ENCODE data around the gene SSBP3. TPM values are rescaled to one million over a fixed set of nuclear protein-coding genes. Genes with fewer than 3 reads are reported as not detected.
A peak's percentile ranks its signal among the peaks of the same experiment; 100 is the strongest.

SSBP3 gene
- total and polyA plus RNA-seq, 9 of the 15 experiments (the other 6 are each of a cell fraction or from before 2014, with no cell fraction given), result 8.7 to 108 (median 33.8) TPM

DNA sequence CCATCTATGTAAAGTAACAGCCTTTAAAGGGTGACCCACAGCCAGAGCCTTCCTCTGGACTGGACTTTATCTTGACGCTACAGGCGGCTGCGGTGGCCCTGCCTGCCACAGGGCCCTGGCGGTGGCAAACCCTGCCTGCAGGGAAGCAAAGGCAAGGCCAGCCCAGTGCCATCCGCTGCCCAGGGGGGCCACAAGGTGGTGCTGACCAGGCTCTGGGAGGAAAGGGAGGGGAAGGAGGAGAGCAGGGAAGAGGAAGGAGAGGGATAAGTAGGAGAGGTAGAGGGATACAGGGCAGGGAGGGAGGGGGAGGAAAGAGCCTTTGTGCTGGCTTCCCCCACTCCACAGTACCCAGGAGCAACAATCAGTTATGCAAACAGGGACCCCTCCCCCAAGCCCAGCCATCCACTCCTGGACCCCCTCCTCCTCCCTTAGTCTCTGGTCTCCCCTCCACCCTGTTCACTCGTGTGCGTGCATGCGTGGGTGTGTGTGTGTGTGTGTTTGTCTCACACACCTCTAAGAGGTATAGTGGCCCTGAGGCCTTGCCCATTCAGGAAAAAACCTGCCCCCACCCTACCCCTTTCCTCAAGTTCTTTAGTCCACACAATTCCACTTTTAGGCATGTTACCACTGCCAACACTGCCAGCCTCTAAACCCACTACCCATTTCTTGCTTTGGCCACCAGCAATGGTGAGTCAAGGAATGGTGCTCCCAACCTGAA lies 30.3 kb downstream of the SSBP3 start (continued):
- TF ChIP-seq, protein P1, sequence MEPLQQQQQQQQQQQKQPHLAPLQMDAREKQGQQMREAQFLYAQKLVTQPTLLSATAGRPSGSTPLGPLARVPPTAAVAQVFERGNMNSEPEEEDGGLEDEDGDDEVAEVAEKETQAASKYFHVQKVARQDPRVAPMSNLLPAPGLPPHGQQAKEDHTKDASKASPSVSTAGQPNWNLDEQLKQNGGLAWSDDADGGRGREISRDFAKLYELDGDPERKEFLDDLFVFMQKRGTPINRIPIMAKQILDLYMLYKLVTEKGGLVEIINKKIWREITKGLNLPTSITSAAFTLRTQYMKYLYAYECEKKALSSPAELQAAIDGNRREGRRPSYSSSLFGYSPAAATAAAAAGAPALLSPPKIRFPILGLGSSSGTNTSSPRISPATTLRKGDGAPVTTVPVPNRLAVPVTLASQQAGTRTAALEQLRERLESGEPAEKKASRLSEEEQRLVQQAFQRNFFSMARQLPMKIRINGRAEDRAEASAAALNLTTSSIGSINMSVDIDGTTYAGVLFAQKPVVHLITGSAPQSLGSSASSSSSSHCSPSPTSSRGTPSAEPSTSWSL (CRISPR knock-in tag; IDR thresholded peaks at IDR 0.05; ENCODE audit: borderline replicate concordance), result no peak
- TF ChIP-seq TAL1 (IDR thresholded peaks at IDR 0.05) (peak; percentile 72), RBFOX2 (IDR thresholded peaks at IDR 0.05; ENCODE audit: low read depth, low read length) (peak; percentile 50; the same call in 1 of the 2 replicates), RBM15 (IDR thresholded peaks at IDR 0.05; ENCODE audit: insufficient read depth, low read length) (no peak), CXXC5 (CRISPR knock-in tag; IDR thresholded peaks at IDR 0.05) (peak; percentile 50), SMARCA5 (IDR thresholded peaks at IDR 0.05) (no peak), SP1 (CRISPR knock-in tag; IDR thresholded peaks at IDR 0.05) (no peak), ZNF668 (CRISPR knock-in tag; IDR thresholded peaks at IDR 0.05) (no peak), ZC3H8 (IDR thresholded peaks at IDR 0.05) (no peak), SMARCA4 (IDR thresholded peaks at IDR 0.05) (peak; percentile 78)
- TF ChIP-seq, protein P2, sequence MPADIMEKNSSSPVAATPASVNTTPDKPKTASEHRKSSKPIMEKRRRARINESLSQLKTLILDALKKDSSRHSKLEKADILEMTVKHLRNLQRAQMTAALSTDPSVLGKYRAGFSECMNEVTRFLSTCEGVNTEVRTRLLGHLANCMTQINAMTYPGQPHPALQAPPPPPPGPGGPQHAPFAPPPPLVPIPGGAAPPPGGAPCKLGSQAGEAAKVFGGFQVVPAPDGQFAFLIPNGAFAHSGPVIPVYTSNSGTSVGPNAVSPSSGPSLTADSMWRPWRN (IDR thresholded peaks at IDR 0.05; ENCODE audit: low read depth), result no peak
- TF ChIP-seq, protein P3, sequence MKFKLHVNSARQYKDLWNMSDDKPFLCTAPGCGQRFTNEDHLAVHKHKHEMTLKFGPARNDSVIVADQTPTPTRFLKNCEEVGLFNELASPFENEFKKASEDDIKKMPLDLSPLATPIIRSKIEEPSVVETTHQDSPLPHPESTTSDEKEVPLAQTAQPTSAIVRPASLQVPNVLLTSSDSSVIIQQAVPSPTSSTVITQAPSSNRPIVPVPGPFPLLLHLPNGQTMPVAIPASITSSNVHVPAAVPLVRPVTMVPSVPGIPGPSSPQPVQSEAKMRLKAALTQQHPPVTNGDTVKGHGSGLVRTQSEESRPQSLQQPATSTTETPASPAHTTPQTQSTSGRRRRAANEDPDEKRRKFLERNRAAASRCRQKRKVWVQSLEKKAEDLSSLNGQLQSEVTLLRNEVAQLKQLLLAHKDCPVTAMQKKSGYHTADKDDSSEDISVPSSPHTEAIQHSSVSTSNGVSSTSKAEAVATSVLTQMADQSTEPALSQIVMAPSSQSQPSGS (CRISPR knock-in tag; IDR thresholded peaks at IDR 0.05), result no peak
